ENCODE data around the gene SMARCAL1. TPM values are rescaled to one million over a fixed set of nuclear protein-coding genes. Genes with fewer than 3 reads are reported as not detected.

SMARCAL1 gene
- total and polyA plus RNA-seq, 4 donors = 3.4 to 9.3 (median 5.4) TPM

DNA sequence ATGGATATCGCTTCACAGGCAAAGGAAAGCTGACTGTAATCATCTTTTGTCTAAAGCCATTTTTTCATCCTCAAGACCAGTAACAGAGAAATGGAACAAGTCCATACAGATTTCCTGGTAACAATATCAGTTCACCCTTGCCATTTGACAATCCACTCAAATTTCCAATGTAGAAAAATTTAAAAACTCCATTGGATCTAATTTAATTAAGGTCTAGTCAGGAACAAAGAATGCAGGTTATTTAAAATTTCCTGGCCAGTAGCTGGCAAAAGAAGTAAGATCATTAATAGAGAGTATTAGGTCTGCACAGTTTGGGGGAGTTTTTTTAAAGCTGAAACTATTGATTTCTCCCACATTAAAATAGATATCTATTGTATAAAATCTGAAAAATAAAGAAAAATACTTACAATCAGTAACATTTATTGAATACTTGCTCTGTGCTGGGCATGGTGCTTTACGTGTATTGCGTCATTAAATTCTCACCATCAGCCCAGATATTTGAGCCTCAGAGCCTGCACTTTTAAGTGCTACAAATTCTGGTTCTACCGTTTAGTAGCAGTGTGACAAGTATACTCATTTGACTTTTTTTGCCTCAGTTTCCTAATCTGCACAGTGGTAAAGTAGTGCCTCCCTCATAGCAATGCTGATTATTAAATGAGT is 41.8 kb downstream of the SMARCAL1 start:
- 99% methylated on average over 4 of the region's 4 CpGs for WGBS
- TF ChIP-seq YY1 (IDR thresholded peaks at IDR 0.05) = no peak
- TF ChIP-seq GABPA (IDR thresholded peaks at IDR 0.05 in 1 of 2, conservative IDR thresholded peaks at IDR 0.05 in 1 of 2) = no peak
- TF ChIP-seq RAD21 (IDR thresholded peaks at IDR 0.05) = no peak
- TF ChIP-seq NR2F2 (IDR thresholded peaks at IDR 0.05) = no peak
- TF ChIP-seq TAF1 (conservative IDR thresholded peaks at IDR 0.05) = no peak
- TF ChIP-seq EGR1 (IDR thresholded peaks at IDR 0.05; ENCODE audit: low read depth in 2 of 2) = no peak
- TF ChIP-seq, protein P1, sequence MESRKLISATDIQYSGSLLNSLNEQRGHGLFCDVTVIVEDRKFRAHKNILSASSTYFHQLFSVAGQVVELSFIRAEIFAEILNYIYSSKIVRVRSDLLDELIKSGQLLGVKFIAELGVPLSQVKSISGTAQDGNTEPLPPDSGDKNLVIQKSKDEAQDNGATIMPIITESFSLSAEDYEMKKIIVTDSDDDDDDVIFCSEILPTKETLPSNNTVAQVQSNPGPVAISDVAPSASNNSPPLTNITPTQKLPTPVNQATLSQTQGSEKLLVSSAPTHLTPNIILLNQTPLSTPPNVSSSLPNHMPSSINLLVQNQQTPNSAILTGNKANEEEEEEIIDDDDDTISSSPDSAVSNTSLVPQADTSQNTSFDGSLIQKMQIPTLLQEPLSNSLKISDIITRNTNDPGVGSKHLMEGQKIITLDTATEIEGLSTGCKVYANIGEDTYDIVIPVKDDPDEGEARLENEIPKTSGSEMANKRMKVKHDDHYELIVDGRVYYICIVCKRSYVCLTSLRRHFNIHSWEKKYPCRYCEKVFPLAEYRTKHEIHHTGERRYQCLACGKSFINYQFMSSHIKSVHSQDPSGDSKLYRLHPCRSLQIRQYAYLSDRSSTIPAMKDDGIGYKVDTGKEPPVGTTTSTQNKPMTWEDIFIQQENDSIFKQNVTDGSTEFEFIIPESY (IDR thresholded peaks at IDR 0.05) = no peak
- TF ChIP-seq HNF4A (conservative IDR thresholded peaks at IDR 0.05) = no peak
- TF ChIP-seq JUND (IDR thresholded peaks at IDR 0.05) = no peak
- TF ChIP-seq, protein P2, sequence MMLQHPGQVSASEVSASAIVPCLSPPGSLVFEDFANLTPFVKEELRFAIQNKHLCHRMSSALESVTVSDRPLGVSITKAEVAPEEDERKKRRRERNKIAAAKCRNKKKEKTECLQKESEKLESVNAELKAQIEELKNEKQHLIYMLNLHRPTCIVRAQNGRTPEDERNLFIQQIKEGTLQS (IDR thresholded peaks at IDR 0.05) = no peak
- no peak for TF ChIP-seq HNF4G (IDR thresholded peaks at IDR 0.05)
- TF ChIP-seq RXRA (IDR thresholded peaks at IDR 0.05) = no peak
- TF ChIP-seq, protein P3, sequence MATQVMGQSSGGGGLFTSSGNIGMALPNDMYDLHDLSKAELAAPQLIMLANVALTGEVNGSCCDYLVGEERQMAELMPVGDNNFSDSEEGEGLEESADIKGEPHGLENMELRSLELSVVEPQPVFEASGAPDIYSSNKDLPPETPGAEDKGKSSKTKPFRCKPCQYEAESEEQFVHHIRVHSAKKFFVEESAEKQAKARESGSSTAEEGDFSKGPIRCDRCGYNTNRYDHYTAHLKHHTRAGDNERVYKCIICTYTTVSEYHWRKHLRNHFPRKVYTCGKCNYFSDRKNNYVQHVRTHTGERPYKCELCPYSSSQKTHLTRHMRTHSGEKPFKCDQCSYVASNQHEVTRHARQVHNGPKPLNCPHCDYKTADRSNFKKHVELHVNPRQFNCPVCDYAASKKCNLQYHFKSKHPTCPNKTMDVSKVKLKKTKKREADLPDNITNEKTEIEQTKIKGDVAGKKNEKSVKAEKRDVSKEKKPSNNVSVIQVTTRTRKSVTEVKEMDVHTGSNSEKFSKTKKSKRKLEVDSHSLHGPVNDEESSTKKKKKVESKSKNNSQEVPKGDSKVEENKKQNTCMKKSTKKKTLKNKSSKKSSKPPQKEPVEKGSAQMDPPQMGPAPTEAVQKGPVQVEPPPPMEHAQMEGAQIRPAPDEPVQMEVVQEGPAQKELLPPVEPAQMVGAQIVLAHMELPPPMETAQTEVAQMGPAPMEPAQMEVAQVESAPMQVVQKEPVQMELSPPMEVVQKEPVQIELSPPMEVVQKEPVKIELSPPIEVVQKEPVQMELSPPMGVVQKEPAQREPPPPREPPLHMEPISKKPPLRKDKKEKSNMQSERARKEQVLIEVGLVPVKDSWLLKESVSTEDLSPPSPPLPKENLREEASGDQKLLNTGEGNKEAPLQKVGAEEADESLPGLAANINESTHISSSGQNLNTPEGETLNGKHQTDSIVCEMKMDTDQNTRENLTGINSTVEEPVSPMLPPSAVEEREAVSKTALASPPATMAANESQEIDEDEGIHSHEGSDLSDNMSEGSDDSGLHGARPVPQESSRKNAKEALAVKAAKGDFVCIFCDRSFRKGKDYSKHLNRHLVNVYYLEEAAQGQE (IDR thresholded peaks at IDR 0.05) = no peak
- no peak for TF ChIP-seq FOXA1 (IDR thresholded peaks at IDR 0.05)
- TF ChIP-seq, protein P4, sequence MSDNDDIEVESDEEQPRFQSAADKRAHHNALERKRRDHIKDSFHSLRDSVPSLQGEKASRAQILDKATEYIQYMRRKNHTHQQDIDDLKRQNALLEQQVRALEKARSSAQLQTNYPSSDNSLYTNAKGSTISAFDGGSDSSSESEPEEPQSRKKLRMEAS (IDR thresholded peaks at IDR 0.05) = no peak
- TF ChIP-seq, protein P5, sequence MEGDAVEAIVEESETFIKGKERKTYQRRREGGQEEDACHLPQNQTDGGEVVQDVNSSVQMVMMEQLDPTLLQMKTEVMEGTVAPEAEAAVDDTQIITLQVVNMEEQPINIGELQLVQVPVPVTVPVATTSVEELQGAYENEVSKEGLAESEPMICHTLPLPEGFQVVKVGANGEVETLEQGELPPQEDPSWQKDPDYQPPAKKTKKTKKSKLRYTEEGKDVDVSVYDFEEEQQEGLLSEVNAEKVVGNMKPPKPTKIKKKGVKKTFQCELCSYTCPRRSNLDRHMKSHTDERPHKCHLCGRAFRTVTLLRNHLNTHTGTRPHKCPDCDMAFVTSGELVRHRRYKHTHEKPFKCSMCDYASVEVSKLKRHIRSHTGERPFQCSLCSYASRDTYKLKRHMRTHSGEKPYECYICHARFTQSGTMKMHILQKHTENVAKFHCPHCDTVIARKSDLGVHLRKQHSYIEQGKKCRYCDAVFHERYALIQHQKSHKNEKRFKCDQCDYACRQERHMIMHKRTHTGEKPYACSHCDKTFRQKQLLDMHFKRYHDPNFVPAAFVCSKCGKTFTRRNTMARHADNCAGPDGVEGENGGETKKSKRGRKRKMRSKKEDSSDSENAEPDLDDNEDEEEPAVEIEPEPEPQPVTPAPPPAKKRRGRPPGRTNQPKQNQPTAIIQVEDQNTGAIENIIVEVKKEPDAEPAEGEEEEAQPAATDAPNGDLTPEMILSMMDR (IDR thresholded peaks at IDR 0.05; ENCODE audit: low read depth, low read length, missing input control) = no peak
- no peak for TF ChIP-seq SP1 (IDR thresholded peaks at IDR 0.05)
- no peak for TF ChIP-seq FOXA2 (IDR thresholded peaks at IDR 0.05)
- no peaks in the 10 kb centered on the region for H3K9me3 ChIP-seq (ENCODE audit: control insufficient read depth in 4 of 4, low read length in 3 of 4)

More for the DNA sequence above, 41.8 kb downstream of the SMARCAL1 start:
- Histone ChIP-seq H3K4me3 (ENCODE audit: low read depth in 1 of 3, low read length in 3 of 3) (no peak overlapping the region), H3K27me3 (ENCODE audit: control insufficient read depth in 4 of 4, insufficient read depth in 4 of 4, low read length in 3 of 4) (no peaks in the 10 kb centered on the region), H3K4me1 (ENCODE audit: control insufficient read depth in 4 of 4, insufficient read depth in 4 of 4, low read length in 3 of 4) (no peaks in the 10 kb centered on the region), H3K27ac (ENCODE audit: low read depth in 1 of 2, low read length in 2 of 2) (no peak overlapping the region), H3K36me3 (ENCODE audit: control insufficient read depth in 4 of 4, insufficient read depth in 3 of 4, low read depth in 1 of 4, low read length in 3 of 4) (peaks cover 9 to 43% (median 29%) of the 10 kb centered on the region in 4 donors), H3K9ac (ENCODE audit: low read depth in 1 of 2, low read length in 2 of 2) (no peak overlapping the region)
- no peak for DNase-seq (ENCODE audit: low spot score)

Measured in liver (tissue), 9 donors.